ENCODE results near the gene WDR5. TPM values are rescaled to one million over a fixed set of nuclear protein-coding genes. Genes with fewer than 3 reads are reported as not detected.

Gene WDR5
- total RNA-seq, 1 donor from 2014 or later: 46.8 TPM

DNA sequence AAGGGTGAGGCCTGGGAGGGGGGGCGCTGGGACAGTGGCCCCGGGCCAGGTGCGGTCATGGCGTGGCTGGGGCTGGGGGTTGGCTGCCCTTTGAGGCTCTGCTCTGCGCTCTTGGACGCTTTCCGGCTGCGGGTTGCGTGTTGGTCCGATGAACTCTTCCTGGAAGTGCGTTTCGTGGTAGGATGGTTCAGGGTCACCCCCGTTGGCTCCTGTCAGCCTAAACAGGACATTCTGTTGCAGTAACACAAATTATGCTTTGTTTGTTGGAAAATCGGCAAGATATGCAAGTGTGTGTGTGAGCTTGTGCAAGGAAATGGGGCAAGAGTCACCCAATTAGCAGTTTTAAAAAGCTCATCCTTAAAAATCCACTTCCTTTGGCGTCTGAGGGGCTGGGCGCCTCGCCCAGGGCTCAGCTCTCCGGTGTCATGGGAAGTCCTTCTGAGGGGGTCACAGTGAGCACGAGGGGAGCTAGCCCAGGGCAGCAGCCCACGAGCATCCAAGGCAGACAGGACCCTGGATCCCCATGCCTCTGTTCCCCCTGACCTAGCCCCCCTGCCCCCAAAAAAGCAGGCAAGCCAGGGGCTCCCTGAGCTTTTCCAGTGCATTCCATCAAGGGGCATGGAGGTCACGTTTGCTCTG, 50.7 kb downstream of the WDR5 start:
- Mint-ChIP-seq H3K36me3 (ENCODE audit: insufficient read depth) (no peaks in the 10 kb centered on the region), H3K9me3 (ENCODE audit: low read depth) (no peaks in the 10 kb centered on the region), H3K4me1 (ENCODE audit: low read depth) (peaks cover 6% of the 10 kb centered on the region), H3K27ac (no peak overlapping the region), H3K27me3 (peaks cover 7% of the 10 kb centered on the region), H3K4me3 (ENCODE audit: low read depth) (no peak overlapping the region)
- TF ChIP-seq, protein P1, sequence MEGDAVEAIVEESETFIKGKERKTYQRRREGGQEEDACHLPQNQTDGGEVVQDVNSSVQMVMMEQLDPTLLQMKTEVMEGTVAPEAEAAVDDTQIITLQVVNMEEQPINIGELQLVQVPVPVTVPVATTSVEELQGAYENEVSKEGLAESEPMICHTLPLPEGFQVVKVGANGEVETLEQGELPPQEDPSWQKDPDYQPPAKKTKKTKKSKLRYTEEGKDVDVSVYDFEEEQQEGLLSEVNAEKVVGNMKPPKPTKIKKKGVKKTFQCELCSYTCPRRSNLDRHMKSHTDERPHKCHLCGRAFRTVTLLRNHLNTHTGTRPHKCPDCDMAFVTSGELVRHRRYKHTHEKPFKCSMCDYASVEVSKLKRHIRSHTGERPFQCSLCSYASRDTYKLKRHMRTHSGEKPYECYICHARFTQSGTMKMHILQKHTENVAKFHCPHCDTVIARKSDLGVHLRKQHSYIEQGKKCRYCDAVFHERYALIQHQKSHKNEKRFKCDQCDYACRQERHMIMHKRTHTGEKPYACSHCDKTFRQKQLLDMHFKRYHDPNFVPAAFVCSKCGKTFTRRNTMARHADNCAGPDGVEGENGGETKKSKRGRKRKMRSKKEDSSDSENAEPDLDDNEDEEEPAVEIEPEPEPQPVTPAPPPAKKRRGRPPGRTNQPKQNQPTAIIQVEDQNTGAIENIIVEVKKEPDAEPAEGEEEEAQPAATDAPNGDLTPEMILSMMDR (IDR thresholded peaks at IDR 0.05; ENCODE audit: unreplicated experiment): no peak
- no peak for DNase-seq (ENCODE audit: low spot score, unreplicated experiment)

DNA sequence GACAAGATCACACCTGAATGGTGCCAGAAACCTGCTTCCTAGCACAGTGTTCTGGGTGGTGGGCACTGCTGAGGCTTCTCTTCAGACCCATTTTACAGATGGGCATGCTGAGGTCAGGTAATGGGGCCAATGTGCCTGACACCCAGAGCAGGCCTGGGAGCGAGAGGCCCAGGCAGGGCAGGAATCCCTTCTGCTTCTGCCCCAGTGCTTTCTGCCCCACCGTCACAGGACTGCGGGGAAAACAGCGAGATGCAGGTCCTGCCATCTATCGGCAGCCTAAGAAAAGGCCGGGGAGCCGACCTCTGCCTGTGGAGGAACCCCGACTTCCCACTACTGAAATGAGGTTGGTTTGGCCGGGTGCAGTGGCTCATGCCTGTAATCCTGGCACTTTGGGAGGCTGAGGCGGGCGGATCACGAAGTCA, 51.2 kb downstream of the WDR5 start:
- Mint-ChIP-seq H3K36me3 (ENCODE audit: insufficient read depth) (no peaks in the 10 kb centered on the region), H3K9me3 (ENCODE audit: low read depth) (no peaks in the 10 kb centered on the region), H3K27me3 (peaks cover 12% of the 10 kb centered on the region), H3K4me1 (ENCODE audit: low read depth) (peaks cover 6% of the 10 kb centered on the region), H3K27ac (no peak overlapping the region), H3K4me3 (ENCODE audit: low read depth) (no peak overlapping the region)
- TF ChIP-seq, protein P1 (IDR thresholded peaks at IDR 0.05; ENCODE audit: unreplicated experiment): no peak
- DNase-seq (ENCODE audit: low spot score, unreplicated experiment): no peak

DNA sequence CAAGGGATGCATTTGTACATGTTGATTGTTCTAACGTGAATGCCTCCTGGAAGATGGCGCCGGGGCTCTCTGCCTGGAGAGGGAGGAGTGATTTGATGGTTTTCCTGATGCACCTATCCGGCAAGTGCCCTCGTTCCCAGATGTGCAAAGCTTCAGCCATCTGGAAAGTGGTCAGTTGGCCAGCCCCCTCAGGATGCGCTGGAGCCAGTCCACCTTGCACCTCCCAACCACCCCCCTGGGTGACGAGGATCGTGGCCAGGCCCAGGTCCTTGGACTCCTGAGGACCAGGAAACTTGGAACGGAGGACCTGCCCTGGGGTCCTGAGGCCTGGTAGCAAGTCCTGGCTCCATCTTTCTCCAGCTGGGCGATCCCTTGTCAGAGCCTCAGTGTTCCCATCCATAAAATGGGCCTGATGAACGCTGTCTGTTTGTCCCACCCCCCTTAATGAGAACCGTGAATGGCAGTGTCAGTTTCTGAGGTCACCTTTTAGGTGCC, 52.1 kb downstream of the WDR5 start:
- no peak for DNase-seq (ENCODE audit: low spot score, unreplicated experiment)
- Mint-ChIP-seq H3K36me3 (ENCODE audit: insufficient read depth) (no peaks in the 10 kb centered on the region), H3K4me1 (ENCODE audit: low read depth) (peaks cover 6% of the 10 kb centered on the region), H3K27me3 (peaks cover 13% of the 10 kb centered on the region), H3K9me3 (ENCODE audit: low read depth) (no peaks in the 10 kb centered on the region), H3K27ac (no peak overlapping the region), H3K4me3 (ENCODE audit: low read depth) (no peak overlapping the region)
- TF ChIP-seq, protein P1 (IDR thresholded peaks at IDR 0.05; ENCODE audit: unreplicated experiment): no peak

DNA sequence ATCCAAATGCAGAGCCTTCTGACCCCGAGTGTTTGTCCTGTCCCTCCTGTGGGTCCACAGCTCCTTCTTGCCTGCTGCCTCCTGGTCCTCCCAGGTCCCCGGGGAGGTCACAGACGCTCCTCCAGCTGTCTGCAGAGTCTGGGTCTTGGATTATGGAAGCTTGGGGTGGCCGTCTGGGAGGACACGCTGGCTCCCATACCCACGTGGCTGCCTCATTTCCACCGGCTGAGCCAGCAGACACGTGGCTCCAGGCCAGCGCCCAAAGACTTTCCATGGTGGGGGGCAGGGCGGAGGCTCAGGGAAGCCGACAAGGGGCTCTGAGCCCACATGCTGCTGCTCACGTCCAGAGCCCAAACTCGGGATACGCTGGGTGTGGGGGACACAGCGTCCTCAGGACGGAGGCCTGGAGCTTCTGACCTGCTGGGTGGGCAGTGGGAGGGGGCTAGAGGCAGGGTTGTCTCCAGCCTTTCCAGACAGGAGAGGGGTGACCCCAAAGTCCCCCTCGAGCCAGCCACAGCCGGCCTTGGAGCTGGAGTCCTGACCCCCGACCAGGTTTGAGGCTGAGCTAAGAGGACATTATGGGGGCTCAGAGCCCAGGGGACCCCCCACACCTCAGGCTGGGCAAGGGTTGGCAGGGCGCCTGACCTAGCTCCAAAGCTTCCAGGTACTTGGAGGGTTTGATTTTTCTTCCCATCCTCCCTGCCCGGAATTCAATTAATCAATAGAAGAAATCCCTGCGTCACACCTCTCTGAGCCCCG, 52.7 kb downstream of the WDR5 start:
- TF ChIP-seq, protein P1 (IDR thresholded peaks at IDR 0.05; ENCODE audit: unreplicated experiment): no peak
- H3K4me1 Mint-ChIP-seq (ENCODE audit: low read depth): peaks cover 6% of the 10 kb centered on the region
- peaks cover 13% of the 10 kb centered on the region for H3K27me3 Mint-ChIP-seq
- no peak for DNase-seq (ENCODE audit: low spot score, unreplicated experiment)
- H3K27ac Mint-ChIP-seq: no peak overlapping the region
- no peak overlapping the region for H3K4me3 Mint-ChIP-seq (ENCODE audit: low read depth)
- H3K36me3 Mint-ChIP-seq (ENCODE audit: insufficient read depth): no peaks in the 10 kb centered on the region
- no peaks in the 10 kb centered on the region for H3K9me3 Mint-ChIP-seq (ENCODE audit: low read depth)

DNA sequence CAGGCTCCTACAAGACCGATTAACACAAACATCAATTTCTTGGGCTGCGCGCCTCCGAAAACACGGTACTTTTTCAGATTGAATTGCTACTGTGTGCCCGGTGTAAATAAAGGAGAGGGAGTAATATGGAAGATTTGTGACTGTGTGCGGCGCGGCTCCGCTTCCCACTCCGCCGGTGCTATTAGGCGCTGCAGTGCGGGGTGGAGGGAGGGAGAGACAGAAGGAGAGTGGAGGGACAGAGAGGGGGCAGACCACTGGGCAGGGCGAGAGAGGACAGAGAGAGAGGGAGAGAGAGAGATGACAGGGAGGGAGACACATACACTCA, 53.2 kb downstream of the WDR5 start:
- TF ChIP-seq, protein P1 (IDR thresholded peaks at IDR 0.05; ENCODE audit: unreplicated experiment): no peak
- Mint-ChIP-seq H3K9me3 (ENCODE audit: low read depth) (no peaks in the 10 kb centered on the region), H3K36me3 (ENCODE audit: insufficient read depth) (no peaks in the 10 kb centered on the region), H3K27me3 (peaks cover 13% of the 10 kb centered on the region), H3K4me3 (ENCODE audit: low read depth) (no peak overlapping the region), H3K27ac (no peak overlapping the region), H3K4me1 (ENCODE audit: low read depth) (peaks cover 6% of the 10 kb centered on the region)
- DNase-seq (ENCODE audit: low spot score, unreplicated experiment): no peak

Measured in progenitor cell of endocrine pancreas (in vitro differentiated cells).